ENCODE data around the gene STK11IP. TPM values are rescaled to one million over a fixed set of nuclear protein-coding genes. Genes with fewer than 3 reads are reported as not detected.

Gene STK11IP
- total and polyA plus RNA-seq, 2 of the 13 experiments (the other 11 are each of a cell fraction or from before 2014, with no cell fraction given), result 12.8 to 24.0 TPM

DNA sequence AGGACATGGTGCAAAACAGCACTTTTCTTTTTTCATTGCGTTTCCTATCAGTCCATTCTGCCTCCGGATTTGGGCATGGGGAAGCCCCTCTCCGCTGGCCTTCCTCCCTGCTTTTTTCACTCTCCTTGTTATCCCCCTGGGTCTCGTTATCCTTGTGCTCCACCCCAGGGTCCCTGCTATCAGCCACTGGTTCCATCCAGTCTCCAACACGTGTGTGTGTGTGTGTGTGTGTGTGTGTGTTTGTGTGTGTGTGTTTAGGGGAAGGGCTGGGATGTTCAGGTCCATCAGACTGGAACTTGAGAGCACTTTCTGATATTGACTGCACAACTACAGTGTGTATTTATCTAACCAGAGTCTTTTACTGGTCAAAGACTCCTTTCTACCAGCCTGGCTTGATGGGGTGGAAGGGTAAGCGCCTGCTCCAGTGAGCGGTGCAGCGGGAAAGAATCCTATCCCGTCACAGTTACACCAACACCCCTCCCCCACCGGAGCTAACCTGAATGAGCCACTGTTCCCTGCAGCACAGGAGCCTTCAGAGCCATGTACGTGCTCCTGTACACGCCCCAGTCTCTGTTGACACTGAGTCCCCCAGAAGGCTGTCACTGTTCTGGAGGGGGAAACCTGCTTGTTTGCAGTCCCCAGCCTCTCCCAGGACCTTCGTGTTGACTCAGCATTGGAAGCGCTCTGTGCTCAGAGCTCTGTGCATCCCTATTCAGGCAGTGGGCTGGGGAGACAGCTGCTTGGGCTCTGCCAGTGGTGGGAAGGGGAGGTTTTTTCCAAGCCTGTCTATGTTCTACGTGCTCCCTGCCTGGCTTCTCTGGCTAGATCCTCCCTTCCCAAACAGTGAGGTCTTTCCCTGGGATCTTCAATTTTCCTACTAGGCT, 20.9 kb upstream of the STK11IP start (continued):
- TF ChIP-seq ATF7 (IDR thresholded peaks at IDR 0.05) (no peak; the same call in none of the 2 replicates), ATF7 (CRISPR knock-in tag; IDR thresholded peaks at IDR 0.05) (no peak; the same call in none of the 2 replicates), STAG1 (CRISPR knock-in tag; IDR thresholded peaks at IDR 0.05) (peak; percentile 39)
- TF ChIP-seq, protein P1, sequence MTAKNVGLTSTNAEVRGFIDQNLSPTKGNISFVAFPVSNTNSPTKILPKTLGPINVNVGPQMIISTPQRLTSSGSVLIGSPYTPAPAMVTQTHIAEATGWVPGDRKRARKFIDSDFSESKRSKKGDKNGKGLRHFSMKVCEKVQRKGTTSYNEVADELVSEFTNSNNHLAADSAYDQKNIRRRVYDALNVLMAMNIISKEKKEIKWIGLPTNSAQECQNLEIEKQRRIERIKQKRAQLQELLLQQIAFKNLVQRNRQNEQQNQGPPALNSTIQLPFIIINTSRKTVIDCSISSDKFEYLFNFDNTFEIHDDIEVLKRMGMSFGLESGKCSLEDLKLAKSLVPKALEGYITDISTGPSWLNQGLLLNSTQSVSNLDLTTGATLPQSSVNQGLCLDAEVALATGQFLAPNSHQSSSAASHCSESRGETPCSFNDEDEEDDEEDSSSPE (CRISPR knock-in tag; IDR thresholded peaks at IDR 0.05), result peak; percentile 79

DNA sequence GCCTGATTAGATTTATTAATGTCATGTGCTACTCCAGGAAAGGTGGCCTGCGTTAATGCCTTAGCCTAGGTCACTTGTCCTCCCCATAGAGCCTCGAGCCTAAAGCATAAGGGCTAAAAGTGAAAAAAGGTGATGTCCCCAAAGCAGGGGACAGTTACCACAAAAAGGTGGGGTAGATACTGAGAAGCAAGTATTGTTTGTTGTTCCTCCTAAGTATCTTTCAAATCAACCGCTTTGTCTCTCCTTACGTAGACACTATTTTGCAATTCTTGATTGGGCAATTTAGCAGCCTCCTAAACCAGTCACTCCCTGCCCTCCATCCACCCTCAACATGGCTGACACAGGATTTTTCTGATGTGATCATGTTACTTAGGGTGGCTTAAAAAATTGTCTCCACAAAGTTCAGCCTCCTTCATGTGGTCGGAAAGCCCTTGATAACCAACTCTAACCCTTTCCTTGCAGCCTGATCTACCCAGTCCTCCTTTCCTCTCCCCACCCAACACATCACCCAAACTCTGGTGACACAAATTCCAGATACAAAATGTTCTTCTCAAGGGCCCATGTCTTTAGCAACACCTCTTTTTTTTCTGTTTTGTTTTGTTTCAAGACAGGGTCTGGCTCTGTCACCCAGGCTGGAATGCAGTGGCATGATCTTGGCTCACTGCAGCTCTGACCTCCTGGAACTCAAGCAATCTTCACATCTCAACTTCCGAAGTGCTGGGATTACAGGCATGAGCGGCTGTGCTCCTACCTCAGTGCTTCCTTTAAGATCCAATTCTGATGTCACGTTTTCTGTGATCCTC, 18.6 kb upstream of the STK11IP start:
- 83% methylated on average over 8 of the region's 8 CpGs for WGBS (ENCODE audit: low lambda C conversion rate)
- DNase-seq (ENCODE audit: low spot score) (no peak), FAIRE-seq (no peak), ATAC-seq (no peak)
- Histone ChIP-seq H3K27me3 (ENCODE audit: control insufficient read depth in 1 of 2, insufficient read depth in 2 of 2, low read length in 2 of 2) (no peaks in the 10 kb centered on the region), H3K4me1 (ENCODE audit: insufficient read depth, low read length) (peaks cover 64% of the 10 kb centered on the region), H3K79me2 (ENCODE audit: insufficient read depth, low read length) (no peaks in the 10 kb centered on the region), H4K20me1 (ENCODE audit: insufficient read depth, low read length) (no peaks in the 10 kb centered on the region), H3K36me3 (replicated peaks in 1 of 2; ENCODE audit: control insufficient read depth in 1 of 2, insufficient read depth in 2 of 2, low read length in 2 of 2) (no peaks in the 10 kb centered on the region), H3K9ac (ENCODE audit: insufficient read depth, low read depth, low read length) (no peak overlapping the region), H3K27ac (ENCODE audit: extremely low read length, insufficient read depth, low read length) (no peak overlapping the region), H3K4me3 (replicated peaks in 1 of 3; ENCODE audit: insufficient read depth in 1 of 3, low read depth in 2 of 3, low read length in 3 of 3) (no peak overlapping the region), H3K9me3 (ENCODE audit: low read length) (no peaks in the 10 kb centered on the region), H2AFZ (ENCODE audit: low read length) (peak overlapping the region; percentile 74), H3K4me2 (ENCODE audit: low read depth, low read length) (no peak overlapping the region)
- BruUV-seq (replicated peaks), result no TSS peak
- ChIA-PET POLR2A (interaction anchor here (0.6 to 5.5 kb wide), 2 partner anchors 8 to 17 kb away, joined by 3 to 82 read pairs; partner anchors contain the start of genes OBSL1 and STK11IP), CTCF (ENCODE audit: low intra/inter-chr PET ratio, low total read pairs) (no interaction called here)
- intact Hi-C loops (cut with micrococcal nuclease; ENCODE audit: unreplicated experiment), result loop anchor here (5.0 kb wide), 1 partner anchor 48 kb away; the partner anchor contains the start of gene SLC4A3
- in situ Hi-C loops (cut with HindIII; ENCODE audit: extremely low pct_ligation_motif_present, low pct_unique_long_range_greater_than_20kb), result no loop called here
- peak; percentile 93 for TF ChIP-seq CEBPB (IDR thresholded peaks at IDR 0.05; ENCODE audit: borderline replicate concordance, low read depth, low read length)
- TF ChIP-seq, protein P2, sequence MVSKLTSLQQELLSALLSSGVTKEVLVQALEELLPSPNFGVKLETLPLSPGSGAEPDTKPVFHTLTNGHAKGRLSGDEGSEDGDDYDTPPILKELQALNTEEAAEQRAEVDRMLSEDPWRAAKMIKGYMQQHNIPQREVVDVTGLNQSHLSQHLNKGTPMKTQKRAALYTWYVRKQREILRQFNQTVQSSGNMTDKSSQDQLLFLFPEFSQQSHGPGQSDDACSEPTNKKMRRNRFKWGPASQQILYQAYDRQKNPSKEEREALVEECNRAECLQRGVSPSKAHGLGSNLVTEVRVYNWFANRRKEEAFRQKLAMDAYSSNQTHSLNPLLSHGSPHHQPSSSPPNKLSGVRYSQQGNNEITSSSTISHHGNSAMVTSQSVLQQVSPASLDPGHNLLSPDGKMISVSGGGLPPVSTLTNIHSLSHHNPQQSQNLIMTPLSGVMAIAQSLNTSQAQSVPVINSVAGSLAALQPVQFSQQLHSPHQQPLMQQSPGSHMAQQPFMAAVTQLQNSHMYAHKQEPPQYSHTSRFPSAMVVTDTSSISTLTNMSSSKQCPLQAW (CRISPR knock-in tag; IDR thresholded peaks at IDR 0.05), result 0 out of 2 replicates have a peak, but pooled peaks have one; percentile 9
- TF ChIP-seq TAF15 (IDR thresholded peaks at IDR 0.05; ENCODE audit: low read depth, low read length, poor library complexity, severe bottlenecking), result no peak
- TF ChIP-seq, protein P3, sequence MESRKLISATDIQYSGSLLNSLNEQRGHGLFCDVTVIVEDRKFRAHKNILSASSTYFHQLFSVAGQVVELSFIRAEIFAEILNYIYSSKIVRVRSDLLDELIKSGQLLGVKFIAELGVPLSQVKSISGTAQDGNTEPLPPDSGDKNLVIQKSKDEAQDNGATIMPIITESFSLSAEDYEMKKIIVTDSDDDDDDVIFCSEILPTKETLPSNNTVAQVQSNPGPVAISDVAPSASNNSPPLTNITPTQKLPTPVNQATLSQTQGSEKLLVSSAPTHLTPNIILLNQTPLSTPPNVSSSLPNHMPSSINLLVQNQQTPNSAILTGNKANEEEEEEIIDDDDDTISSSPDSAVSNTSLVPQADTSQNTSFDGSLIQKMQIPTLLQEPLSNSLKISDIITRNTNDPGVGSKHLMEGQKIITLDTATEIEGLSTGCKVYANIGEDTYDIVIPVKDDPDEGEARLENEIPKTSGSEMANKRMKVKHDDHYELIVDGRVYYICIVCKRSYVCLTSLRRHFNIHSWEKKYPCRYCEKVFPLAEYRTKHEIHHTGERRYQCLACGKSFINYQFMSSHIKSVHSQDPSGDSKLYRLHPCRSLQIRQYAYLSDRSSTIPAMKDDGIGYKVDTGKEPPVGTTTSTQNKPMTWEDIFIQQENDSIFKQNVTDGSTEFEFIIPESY (CRISPR knock-in tag; IDR thresholded peaks at IDR 0.05), result 0 out of 2 replicates have a peak, but pooled peaks have one; percentile 26
- peak; percentile 64; the same call in 1 of the 2 replicates for TF ChIP-seq ZNF230 (CRISPR knock-in tag; IDR thresholded peaks at IDR 0.05)
- TF ChIP-seq REPIN1 (CRISPR knock-in tag; IDR thresholded peaks at IDR 0.05; ENCODE audit: borderline replicate concordance, low read depth), result no peak
- TF ChIP-seq, protein P4, sequence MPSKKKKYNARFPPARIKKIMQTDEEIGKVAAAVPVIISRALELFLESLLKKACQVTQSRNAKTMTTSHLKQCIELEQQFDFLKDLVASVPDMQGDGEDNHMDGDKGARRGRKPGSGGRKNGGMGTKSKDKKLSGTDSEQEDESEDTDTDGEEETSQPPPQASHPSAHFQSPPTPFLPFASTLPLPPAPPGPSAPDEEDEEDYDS (CRISPR knock-in tag; IDR thresholded peaks at IDR 0.05), result no peak
- TF ChIP-seq, protein P5, sequence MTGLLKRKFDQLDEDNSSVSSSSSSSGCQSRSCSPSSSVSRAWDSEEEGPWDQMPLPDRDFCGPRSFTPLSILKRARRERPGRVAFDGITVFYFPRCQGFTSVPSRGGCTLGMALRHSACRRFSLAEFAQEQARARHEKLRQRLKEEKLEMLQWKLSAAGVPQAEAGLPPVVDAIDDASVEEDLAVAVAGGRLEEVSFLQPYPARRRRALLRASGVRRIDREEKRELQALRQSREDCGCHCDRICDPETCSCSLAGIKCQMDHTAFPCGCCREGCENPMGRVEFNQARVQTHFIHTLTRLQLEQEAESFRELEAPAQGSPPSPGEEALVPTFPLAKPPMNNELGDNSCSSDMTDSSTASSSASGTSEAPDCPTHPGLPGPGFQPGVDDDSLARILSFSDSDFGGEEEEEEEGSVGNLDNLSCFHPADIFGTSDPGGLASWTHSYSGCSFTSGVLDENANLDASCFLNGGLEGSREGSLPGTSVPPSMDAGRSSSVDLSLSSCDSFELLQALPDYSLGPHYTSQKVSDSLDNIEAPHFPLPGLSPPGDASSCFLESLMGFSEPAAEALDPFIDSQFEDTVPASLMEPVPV (CRISPR knock-in tag; IDR thresholded peaks at IDR 0.05), result 0 out of 2 replicates have a peak, but pooled peaks have one; percentile 37

All from HepG2 (cell line).